SH-SY5Y (cell line): ENCODE results near the gene FGF10.

Experiments used
- GATA2 ChIP-seq: IDR thresholded peaks from 2 replicates; pipeline ENCODE4 v1.6.1; 2011; ENCODE audit warnings: mild to moderate bottlenecking, low read depth, low read length
- GATA3 ChIP-seq: IDR thresholded peaks from 2 replicates; pipeline ENCODE4 v1.6.1; 2011; ENCODE audit warnings: low read depth, mild to moderate bottlenecking, low read length, moderate library complexity

DNA sequence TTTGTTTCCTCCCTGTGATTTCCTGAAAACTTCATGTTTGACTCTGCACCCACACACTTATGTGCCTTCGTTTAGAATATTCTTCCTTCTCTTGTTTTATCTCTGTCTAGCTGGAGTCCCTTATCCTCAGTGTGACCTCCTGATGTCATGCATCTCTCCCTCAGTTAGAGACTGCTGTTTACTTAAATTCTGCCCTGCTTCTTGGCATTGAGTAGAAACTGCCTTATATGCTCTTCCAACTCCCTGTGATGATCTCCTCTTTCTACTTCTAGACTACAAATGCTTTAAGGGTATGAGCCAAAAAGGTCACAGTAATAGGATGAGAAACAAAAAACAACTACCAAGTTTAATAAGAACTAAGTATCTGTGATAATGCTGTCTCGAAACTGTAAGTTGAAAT, 12.2 kb downstream of the FGF10 start:
- TF ChIP-seq GATA3 (no peak), GATA2 (no peak)
